ENCODE measurements around the gene CCDC171.

GRCh38 chr9:15944341-15944740, 391.5 kb downstream of the CCDC171 start:
- no peak for TF ChIP-seq ZNF138 (CRISPR knock-in tag; IDR thresholded peaks at IDR 0.05; ENCODE audit: low read depth)
- no peak for TF ChIP-seq CHD2 (IDR thresholded peaks at IDR 0.05; ENCODE audit: low read depth, low read length)

Measured in HepG2 (cell line).